RWPE2 (cell line): ENCODE measurements around the gene WWOX.

Experiments used
- ATAC-seq: fragments of 200-7000 bp; cut with Tn5 transposase; 3 replicates; pipeline ENCODE4 v1.9.1; 2021; ENCODE audit warnings: low read depth
- DNase-seq: peaks from one replicate; pipeline ENCODE4 v3.0.0-alpha.2; 2020; ENCODE audit warnings: low spot score
- H3K27ac ChIP-seq: fragments of 450-650 bp; 2 replicates; pipeline ENCODE4 v1.5.1; 2017; ENCODE audit warnings: mild to moderate bottlenecking; ENCODE audit not compliant: poor library complexity, severe bottlenecking
- H3K27me3 ChIP-seq: fragments of 250-450 bp; sonication (Bioruptor Pico); 2 replicates; pipeline ENCODE4 v1.5.1; 2021; ENCODE audit warnings: mild to moderate bottlenecking, moderate library complexity; ENCODE audit not compliant: insufficient read depth, poor library complexity, severe bottlenecking
- H3K36me3 ChIP-seq: fragments of 250-450 bp; sonication (Bioruptor Pico); 2 replicates; pipeline ENCODE4 v1.5.1; 2020; ENCODE audit warnings: low read depth, mild to moderate bottlenecking, moderate library complexity
- H3K4me1 ChIP-seq: fragments of 250-450 bp; sonication (Bioruptor Pico); 2 replicates; pipeline ENCODE4 v1.5.1; 2021; ENCODE audit warnings: mild to moderate bottlenecking, moderate library complexity; ENCODE audit not compliant: insufficient read depth, poor library complexity, severe bottlenecking
- H3K4me3 ChIP-seq: fragments of 250-450 bp; sonication (Bioruptor Pico); 2 replicates; pipeline ENCODE4 v1.5.1; 2021; ENCODE audit warnings: mild to moderate bottlenecking, moderate library complexity; ENCODE audit not compliant: severe bottlenecking
- H3K9me3 ChIP-seq: fragments of 250-450 bp; sonication (Bioruptor Pico); 2 replicates; pipeline ENCODE4 v1.5.1; 2021; ENCODE audit warnings: mild to moderate bottlenecking, moderate library complexity; ENCODE audit not compliant: severe bottlenecking
- TF ChIP-seq, protein P1 (sequence below): fragments of 450-650 bp; IDR thresholded peaks from one replicate; pipeline ENCODE4 v1.5.1; 2017; ENCODE audit warnings: mild to moderate bottlenecking, moderate library complexity; ENCODE audit not compliant: poor library complexity, severe bottlenecking

WWOX gene

DNA sequence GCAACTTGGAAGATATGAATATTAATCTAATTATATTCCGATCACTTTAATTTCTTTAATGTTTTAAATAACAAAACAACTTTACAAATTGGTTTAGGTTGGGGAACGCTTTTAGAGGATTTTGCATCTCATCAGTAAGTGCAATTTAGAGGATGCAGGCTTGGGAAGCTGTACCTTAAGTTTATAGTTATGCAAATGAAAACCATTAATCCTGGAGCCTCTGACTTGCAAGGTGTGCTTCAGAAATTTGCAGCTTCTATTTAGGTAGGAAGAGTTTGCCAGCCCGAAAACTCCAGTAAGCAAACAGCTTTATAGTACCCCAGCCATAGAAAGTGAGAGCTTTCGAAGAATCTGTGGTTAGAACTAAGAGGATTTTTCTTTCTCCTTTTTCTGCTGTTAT, 954.1 kb downstream of the WWOX start:
- no peak for ATAC-seq
- H3K36me3 ChIP-seq, result no peaks in the 10 kb centered on the region
- H3K9me3 ChIP-seq, result no peaks in the 10 kb centered on the region
- H3K4me1 ChIP-seq, result no peaks in the 10 kb centered on the region
- H3K27me3 ChIP-seq, result no peaks in the 10 kb centered on the region
- TF ChIP-seq, protein P1, sequence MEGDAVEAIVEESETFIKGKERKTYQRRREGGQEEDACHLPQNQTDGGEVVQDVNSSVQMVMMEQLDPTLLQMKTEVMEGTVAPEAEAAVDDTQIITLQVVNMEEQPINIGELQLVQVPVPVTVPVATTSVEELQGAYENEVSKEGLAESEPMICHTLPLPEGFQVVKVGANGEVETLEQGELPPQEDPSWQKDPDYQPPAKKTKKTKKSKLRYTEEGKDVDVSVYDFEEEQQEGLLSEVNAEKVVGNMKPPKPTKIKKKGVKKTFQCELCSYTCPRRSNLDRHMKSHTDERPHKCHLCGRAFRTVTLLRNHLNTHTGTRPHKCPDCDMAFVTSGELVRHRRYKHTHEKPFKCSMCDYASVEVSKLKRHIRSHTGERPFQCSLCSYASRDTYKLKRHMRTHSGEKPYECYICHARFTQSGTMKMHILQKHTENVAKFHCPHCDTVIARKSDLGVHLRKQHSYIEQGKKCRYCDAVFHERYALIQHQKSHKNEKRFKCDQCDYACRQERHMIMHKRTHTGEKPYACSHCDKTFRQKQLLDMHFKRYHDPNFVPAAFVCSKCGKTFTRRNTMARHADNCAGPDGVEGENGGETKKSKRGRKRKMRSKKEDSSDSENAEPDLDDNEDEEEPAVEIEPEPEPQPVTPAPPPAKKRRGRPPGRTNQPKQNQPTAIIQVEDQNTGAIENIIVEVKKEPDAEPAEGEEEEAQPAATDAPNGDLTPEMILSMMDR, result no peak
- H3K4me3 ChIP-seq, result no peak overlapping the region
- no peak for DNase-seq
- H3K27ac ChIP-seq, result no peak overlapping the region

DNA sequence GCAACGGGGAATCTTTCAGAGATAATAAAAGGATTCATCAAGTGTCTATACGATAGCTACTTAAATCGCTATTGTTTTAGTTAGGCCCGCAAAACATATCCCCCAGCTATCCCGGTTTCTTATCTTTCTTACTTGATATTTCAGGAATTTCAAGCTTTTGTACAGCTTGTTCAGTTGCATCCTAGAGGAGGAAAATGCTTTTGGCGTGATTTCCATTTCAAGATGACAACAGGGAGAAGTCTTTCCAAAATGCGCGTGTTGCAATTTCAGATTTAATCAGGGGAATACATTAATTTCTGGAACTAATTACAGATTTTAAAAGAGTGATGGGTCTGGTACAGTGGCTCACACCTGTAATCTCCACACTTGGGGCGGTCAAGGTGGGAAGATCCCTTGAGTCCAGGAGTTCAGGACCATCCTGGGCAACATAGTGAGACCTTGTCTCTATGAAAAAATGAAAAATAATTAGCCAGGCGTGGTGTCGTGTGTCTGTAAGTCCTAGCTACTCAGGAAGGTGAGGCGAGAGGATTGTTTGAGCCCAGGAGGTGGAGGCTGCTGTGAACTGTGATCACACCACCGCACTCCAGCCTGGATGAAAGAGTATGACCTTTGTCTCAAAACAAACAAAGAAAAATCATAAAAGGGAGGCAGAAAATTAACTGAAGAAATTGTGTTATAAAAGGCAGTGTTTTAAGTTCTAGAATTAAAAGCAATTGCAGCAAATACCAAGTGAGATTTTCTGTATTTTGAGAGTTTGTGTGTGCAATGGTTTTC, 954.9 kb downstream of the WWOX start:
- H3K36me3 ChIP-seq, result no peaks in the 10 kb centered on the region
- no peak overlapping the region for H3K4me3 ChIP-seq
- ATAC-seq (no peak), DNase-seq (no peak)
- no peaks in the 10 kb centered on the region for H3K9me3 ChIP-seq
- no peak overlapping the region for H3K27ac ChIP-seq
- TF ChIP-seq, protein P1, result no peak
- no peaks in the 10 kb centered on the region for H3K27me3 ChIP-seq
- no peaks in the 10 kb centered on the region for H3K4me1 ChIP-seq

DNA sequence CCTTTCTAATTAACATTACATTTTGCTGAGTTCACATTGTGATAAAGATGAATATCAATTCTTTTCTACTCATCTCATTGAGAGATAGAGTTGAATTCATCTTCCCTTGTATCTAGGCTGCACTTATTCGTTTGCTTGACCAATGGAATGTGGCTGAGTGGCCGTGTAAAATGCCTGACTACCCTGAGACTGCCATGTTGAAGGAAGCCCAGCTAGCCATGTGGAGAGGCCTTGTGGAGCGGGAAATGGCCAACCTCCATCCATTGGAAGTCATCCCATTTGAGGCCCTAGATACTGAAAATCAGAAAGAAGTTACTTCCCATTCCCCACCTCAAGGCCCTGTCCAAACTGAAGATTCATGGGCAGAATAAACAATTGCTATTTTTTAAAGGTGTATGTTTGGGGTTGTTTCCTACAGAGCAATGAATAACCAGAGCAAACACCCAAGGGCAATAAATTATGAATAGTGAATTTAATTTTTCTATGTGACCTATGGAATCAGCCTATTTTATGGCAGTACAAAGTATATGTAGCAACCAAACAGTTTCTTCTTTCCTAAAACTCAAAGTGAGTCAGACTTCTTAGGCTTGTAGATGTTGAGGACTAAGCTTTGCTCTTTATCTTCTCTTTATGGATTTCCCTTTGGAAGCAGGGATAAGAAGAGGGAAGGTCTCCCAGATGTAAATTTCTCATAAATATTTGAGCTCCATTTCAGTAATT, 956.0 kb downstream of the WWOX start:
- TF ChIP-seq, protein P1, result no peak

DNA sequence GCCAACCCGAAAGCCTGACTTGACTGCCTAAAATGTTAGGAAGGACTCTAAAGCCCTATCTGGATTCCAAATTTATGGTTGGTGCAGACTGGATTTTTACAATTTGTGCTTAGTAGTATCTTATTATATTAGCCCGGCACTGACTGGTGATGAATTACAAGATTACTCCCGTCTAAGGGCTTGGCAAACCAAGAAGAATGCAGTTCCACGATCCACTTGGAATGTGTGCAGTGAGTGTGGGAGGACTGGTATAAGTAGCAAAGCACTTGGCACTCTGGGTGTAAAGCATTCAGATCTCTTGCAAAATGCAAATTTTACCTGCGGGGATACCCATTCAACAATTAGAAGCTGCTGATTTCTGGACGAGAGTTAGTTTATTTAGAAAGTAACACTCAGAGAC, 961.7 kb downstream of the WWOX start:
- Histone ChIP-seq H3K27me3 (no peaks in the 10 kb centered on the region), H3K36me3 (no peaks in the 10 kb centered on the region), H3K4me3 (no peak overlapping the region), H3K4me1 (no peaks in the 10 kb centered on the region), H3K27ac (no peak overlapping the region), H3K9me3 (no peaks in the 10 kb centered on the region)
- ATAC-seq, result no peak
- DNase-seq, result no peak
- TF ChIP-seq, protein P1, result no peak

More for the DNA sequence above, 956.0 kb downstream of the WWOX start:
- no peak overlapping the region for H3K27ac ChIP-seq
- no peak overlapping the region for H3K4me3 ChIP-seq
- no peaks in the 10 kb centered on the region for H3K4me1 ChIP-seq
- ATAC-seq (no peak), DNase-seq (no peak)
- no peaks in the 10 kb centered on the region for H3K36me3 ChIP-seq
- H3K27me3 ChIP-seq, result no peaks in the 10 kb centered on the region
- no peaks in the 10 kb centered on the region for H3K9me3 ChIP-seq

DNA sequence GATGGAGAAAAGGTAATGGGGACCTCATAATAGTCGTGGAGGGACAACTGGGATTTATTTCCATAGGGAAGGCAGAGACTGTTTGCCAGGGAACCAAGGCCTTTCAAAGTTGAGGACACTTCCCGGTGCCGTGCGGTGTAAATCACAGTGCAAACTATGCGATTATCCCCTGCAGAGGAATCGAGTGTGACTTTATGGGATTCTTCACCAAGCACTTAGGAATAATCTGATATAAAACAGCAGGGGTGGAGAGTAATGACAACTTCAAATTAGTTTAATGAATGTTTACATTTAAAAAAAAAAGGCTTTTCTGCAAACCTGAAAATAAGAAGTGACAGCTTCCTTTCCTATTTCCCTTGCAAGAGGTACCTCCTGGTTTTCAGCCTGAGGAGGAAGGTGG, 962.9 kb downstream of the WWOX start:
- no peaks in the 10 kb centered on the region for H3K36me3 ChIP-seq
- no peaks in the 10 kb centered on the region for H3K4me1 ChIP-seq
- ATAC-seq (no peak), DNase-seq (no peak)
- no peaks in the 10 kb centered on the region for H3K27me3 ChIP-seq
- no peak overlapping the region for H3K27ac ChIP-seq
- no peaks in the 10 kb centered on the region for H3K9me3 ChIP-seq
- TF ChIP-seq, protein P1, result no peak
- no peak overlapping the region for H3K4me3 ChIP-seq
